Measurements from ENCODE around the gene USP37. TPM values are rescaled to one million over a fixed set of nuclear protein-coding genes. Genes with fewer than 3 reads are reported as not detected.

Gene USP37
- total and polyA plus RNA-seq, 3 experiments from 2014 or later = 12.5 to 31.5 (median 29.9) TPM

DNA sequence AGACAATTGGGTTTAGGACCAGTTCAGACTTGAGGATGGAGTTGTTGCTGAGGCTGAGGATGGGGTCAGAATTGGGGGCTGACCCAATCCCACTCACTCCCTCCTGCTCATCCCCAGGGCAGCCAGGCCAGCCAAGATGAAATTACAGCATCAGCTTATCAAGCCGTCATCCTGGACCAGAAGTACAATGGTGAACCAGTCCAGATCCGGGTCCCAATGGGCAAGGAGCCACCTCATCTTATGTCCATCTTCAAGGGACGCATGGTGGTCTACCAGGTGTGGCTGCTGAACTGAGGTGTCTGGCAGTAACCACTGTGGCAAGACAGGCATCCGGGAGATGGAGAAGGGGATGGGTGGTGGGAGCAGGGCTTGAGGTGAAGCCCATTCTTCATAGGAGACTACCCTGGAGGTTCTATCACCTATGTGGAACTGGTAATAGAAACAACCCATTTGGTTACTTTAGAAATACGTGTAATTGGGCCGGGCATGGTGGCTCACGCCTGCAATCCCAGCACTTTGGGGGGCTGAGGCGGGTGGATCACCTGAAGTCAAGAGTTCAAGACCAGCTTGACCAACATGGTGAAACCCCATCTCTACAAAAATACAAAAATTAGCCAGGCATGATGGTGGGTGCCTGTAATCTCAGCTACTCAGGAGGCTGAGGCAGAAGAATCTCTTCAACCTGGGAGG, 135.3 kb downstream of the USP37 start:
- peaks cover 3 to 6% of the 10 kb centered on the region in 2 donors for H3K27me3 Mint-ChIP-seq
- peaks cover 0 to 5% (median 0%) of the 10 kb centered on the region in 3 donors for H3K4me1 Mint-ChIP-seq
- no peaks in the 10 kb centered on the region for H3K36me3 Mint-ChIP-seq
- Histone ChIP-seq H3K27ac (ENCODE audit: low read depth, low read length) (no peak overlapping the region), H3K4me1 (ENCODE audit: insufficient read depth, low read length) (no peaks in the 10 kb centered on the region), H3K9me3 (ENCODE audit: low read length) (no peaks in the 10 kb centered on the region), H3K27me3 (ENCODE audit: insufficient read depth, low read length, poor library complexity, severe bottlenecking) (no peaks in the 10 kb centered on the region), H3K4me3 (ENCODE audit: low read length) (no peak overlapping the region), H3K36me3 (ENCODE audit: insufficient read depth, low read length) (no peaks in the 10 kb centered on the region)
- ChIA-PET POLR2A (interaction anchor here (0.7 kb wide), 1 partner anchor 117 kb away, joined by 7 read pairs; no protein-coding TSS in a partner anchor), CTCF (no interaction called here)
- no peak for DNase-seq
- H3K4me3 Mint-ChIP-seq = no peak overlapping the region
- H3K9me3 Mint-ChIP-seq = no peaks in the 10 kb centered on the region
- H3K27ac Mint-ChIP-seq = peak overlapping the region in 1 of 8 donors; percentile 44

- Mint-ChIP-seq H3K27ac (no peak overlapping the region), H3K4me3 (no peak overlapping the region), H3K27me3 (peaks cover 3 to 6% of the 10 kb centered on the region in 2 donors), H3K4me1 (peaks cover 0 to 5% (median 0%) of the 10 kb centered on the region in 3 donors), H3K9me3 (no peaks in the 10 kb centered on the region), H3K36me3 (no peaks in the 10 kb centered on the region)
- no peak overlapping the region for H3K4me3 ChIP-seq (ENCODE audit: low read length)
- H3K36me3 ChIP-seq (ENCODE audit: insufficient read depth, low read length) = no peaks in the 10 kb centered on the region
- ChIA-PET POLR2A (interaction anchor here (0.7 kb wide), 1 partner anchor 118 kb away, joined by 7 read pairs; no protein-coding TSS in a partner anchor), CTCF (no interaction called here)
- no peaks in the 10 kb centered on the region for H3K4me1 ChIP-seq (ENCODE audit: insufficient read depth, low read length)
- DNase-seq = no peak
- no peak overlapping the region for H3K27ac ChIP-seq (ENCODE audit: low read depth, low read length)
- H3K9me3 ChIP-seq (ENCODE audit: low read length) = no peaks in the 10 kb centered on the region
- no peaks in the 10 kb centered on the region for H3K27me3 ChIP-seq (ENCODE audit: insufficient read depth, low read length, poor library complexity, severe bottlenecking)
Observed at GRCh38 chr2:218431878-218432277, 136.3 kb downstream of the USP37 start.

DNA sequence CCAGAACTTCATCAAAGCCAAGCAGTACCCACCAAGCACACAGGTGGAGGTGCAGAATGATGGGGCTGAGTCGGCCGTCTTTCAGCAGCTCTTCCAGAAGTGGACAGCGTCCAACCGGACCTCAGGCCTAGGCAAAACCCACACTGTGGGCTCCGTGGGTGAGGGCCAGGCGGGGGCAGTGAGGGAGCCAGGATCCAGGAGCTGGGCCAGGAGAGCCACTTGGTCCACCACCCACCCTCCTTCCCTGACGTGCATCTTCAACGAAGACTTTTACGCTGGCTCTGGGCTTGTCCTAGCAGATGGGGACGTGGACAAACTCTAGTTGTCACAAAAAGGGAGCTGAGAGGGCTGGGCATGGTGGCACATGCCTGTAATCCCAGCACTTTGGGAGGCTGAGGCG, 137.4 kb downstream of the USP37 start:
- H3K36me3 ChIP-seq (ENCODE audit: insufficient read depth, low read length) = no peaks in the 10 kb centered on the region
- no peak overlapping the region for H3K27ac Mint-ChIP-seq
- no peaks in the 10 kb centered on the region for H3K4me1 ChIP-seq (ENCODE audit: insufficient read depth, low read length)
- H3K27me3 ChIP-seq (ENCODE audit: insufficient read depth, low read length, poor library complexity, severe bottlenecking) = no peaks in the 10 kb centered on the region
- H3K4me3 Mint-ChIP-seq = no peak overlapping the region
- H3K4me3 ChIP-seq (ENCODE audit: low read length) = no peak overlapping the region
- no peak for DNase-seq
- POLR2A ChIA-PET = no interaction called here
- H3K36me3 Mint-ChIP-seq = no peaks in the 10 kb centered on the region
- peaks cover 3 to 6% of the 10 kb centered on the region in 2 donors for H3K27me3 Mint-ChIP-seq
- no peak overlapping the region for H3K27ac ChIP-seq (ENCODE audit: low read depth, low read length)
- peaks cover 0 to 5% (median 0%) of the 10 kb centered on the region in 3 donors for H3K4me1 Mint-ChIP-seq
- no peaks in the 10 kb centered on the region for H3K9me3 ChIP-seq (ENCODE audit: low read length)
- H3K9me3 Mint-ChIP-seq = no peaks in the 10 kb centered on the region
- CTCF ChIA-PET = no interaction called here

DNA sequence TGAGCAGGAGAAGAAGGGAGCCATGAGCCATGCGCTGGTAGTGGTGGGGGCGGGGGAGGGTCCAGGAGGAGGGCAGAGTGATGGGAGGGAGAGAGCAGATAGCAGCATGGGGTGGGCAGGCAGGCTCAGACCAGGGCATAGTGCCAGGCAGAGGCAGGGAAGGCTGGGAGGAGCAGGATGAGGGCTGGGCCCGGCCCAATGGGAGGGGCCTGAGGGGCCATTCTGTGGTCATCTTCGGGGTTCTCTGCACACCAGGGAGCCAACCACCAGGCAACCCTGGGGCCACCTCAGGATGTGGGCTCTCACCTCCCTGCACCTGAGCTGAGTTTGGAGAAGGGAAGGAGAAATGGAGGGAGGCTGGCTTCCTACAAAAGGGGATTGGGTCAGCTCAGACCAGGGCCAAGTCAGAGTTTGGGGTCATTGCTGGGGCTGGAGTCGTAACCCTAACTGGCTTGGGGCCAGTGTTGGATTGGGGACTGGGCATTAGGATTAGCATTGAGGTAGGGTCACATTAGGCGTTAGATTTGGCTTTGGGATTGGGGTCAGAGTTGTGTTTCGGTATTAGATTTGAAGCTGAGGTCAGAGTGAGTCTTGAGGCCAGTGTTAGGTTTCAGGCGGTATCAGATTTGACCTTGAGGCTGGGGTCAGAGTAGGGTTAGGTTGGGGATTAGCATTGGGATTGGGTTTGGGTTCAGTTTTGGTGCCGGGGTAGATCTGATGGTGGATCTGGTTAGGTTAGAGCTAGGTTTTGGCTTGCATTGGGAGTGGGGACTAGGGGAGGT, 138.0 kb downstream of the USP37 start:
- ChIA-PET CTCF (no interaction called here), POLR2A (no interaction called here)
- peaks cover 3 to 6% of the 10 kb centered on the region in 2 donors for H3K27me3 Mint-ChIP-seq
- no peaks in the 10 kb centered on the region for H3K9me3 Mint-ChIP-seq
- no peak overlapping the region for H3K4me3 Mint-ChIP-seq
- peaks cover 0 to 5% (median 0%) of the 10 kb centered on the region in 3 donors for H3K4me1 Mint-ChIP-seq
- H3K36me3 Mint-ChIP-seq = no peaks in the 10 kb centered on the region
- H3K27ac Mint-ChIP-seq = peak overlapping the region in 2 of 8 donors; percentile 65 to 82
- no peaks in the 10 kb centered on the region for H3K9me3 ChIP-seq (ENCODE audit: low read length)
- H3K27ac ChIP-seq (ENCODE audit: low read depth, low read length) = no peak overlapping the region
- no peaks in the 10 kb centered on the region for H3K27me3 ChIP-seq (ENCODE audit: insufficient read depth, low read length, poor library complexity, severe bottlenecking)
- no peak for DNase-seq
- H3K4me3 ChIP-seq (ENCODE audit: low read length) = no peak overlapping the region
- no peaks in the 10 kb centered on the region for H3K4me1 ChIP-seq (ENCODE audit: insufficient read depth, low read length)
- no peaks in the 10 kb centered on the region for H3K36me3 ChIP-seq (ENCODE audit: insufficient read depth, low read length)

DNA sequence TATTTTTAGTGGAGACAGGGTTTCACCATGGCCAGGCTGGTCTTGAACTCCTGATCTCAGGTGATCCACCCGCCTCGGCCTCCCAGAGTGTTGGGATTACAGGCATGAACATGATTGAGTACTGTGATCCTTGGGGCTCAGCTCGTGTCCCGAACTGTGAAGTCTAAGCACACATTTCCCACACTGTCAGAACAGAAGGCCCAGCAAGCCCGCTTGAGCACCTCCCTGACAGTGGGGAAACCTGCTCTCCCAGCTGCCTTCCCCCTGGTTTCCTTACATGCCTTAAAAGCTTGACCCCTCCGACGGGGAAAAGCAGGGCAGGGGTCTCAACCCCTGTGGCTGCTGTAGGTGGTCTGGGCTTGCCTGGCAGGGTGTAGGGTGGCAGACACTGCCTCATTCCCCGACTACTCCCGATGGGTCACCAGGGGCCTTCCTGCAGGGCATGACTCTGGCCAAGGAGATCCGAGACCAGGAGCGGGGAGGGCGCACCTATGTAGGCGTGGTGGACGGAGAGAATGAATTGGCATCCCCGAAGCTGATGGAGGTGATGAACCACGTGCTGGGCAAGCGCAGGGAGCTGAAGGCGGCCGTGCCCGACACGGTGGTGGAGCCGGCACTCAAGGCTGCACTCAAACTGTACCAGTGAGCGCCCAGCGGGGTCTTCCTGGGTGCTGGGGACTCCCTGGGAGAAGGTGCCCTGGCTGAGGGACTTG, 139.1 kb downstream of the USP37 start:
- Histone ChIP-seq H3K27ac (ENCODE audit: low read depth, low read length) (no peak overlapping the region), H3K27me3 (ENCODE audit: insufficient read depth, low read length, poor library complexity, severe bottlenecking) (no peaks in the 10 kb centered on the region), H3K9me3 (ENCODE audit: low read length) (no peaks in the 10 kb centered on the region), H3K4me3 (ENCODE audit: low read length) (no peak overlapping the region), H3K36me3 (ENCODE audit: insufficient read depth, low read length) (no peaks in the 10 kb centered on the region), H3K4me1 (ENCODE audit: insufficient read depth, low read length) (no peaks in the 10 kb centered on the region)
- H3K9me3 Mint-ChIP-seq = no peaks in the 10 kb centered on the region
- no peak overlapping the region for H3K27ac Mint-ChIP-seq
- DNase-seq = no peak
- no peak overlapping the region for H3K4me3 Mint-ChIP-seq
- H3K36me3 Mint-ChIP-seq = no peaks in the 10 kb centered on the region
- peaks cover 3 to 6% of the 10 kb centered on the region in 2 donors for H3K27me3 Mint-ChIP-seq
- POLR2A ChIA-PET = no interaction called here
- H3K4me1 Mint-ChIP-seq = peaks cover 0 to 5% (median 0%) of the 10 kb centered on the region in 3 donors
- CTCF ChIA-PET = no interaction called here

DNA sequence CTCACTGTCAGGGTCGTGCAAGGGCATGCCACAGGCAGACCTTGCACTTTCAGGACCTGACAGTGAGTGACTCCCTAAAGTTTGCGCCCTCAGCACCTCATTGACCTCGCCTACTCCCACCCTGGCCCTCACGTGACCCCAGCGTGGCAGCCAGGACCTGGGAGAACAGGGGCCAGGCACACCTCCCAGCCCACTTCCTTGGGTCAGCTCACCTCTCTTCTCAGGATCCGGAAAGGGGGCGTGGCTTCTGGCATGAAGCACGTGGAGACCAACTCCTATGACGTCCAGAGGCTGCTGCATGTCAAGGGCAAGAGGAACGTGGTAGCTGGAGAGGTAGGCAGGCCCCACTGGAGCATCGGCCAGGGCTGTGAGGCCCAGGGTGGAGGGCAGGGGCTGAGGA, 140.4 kb downstream of the USP37 start:
- Histone ChIP-seq H3K27me3 (ENCODE audit: insufficient read depth, low read length, poor library complexity, severe bottlenecking) (no peaks in the 10 kb centered on the region), H3K36me3 (ENCODE audit: insufficient read depth, low read length) (no peaks in the 10 kb centered on the region), H3K4me3 (ENCODE audit: low read length) (no peak overlapping the region), H3K4me1 (ENCODE audit: insufficient read depth, low read length) (no peaks in the 10 kb centered on the region), H3K27ac (ENCODE audit: low read depth, low read length) (no peak overlapping the region), H3K9me3 (ENCODE audit: low read length) (no peaks in the 10 kb centered on the region)
- no peak for DNase-seq
- Mint-ChIP-seq H3K27me3 (peaks cover 3 to 6% of the 10 kb centered on the region in 2 donors), H3K9me3 (no peaks in the 10 kb centered on the region), H3K4me3 (no peak overlapping the region), H3K27ac (no peak overlapping the region), H3K36me3 (no peaks in the 10 kb centered on the region), H3K4me1 (peaks cover 0 to 5% (median 0%) of the 10 kb centered on the region in 3 donors)
- POLR2A ChIA-PET = interaction anchor here (0.7 kb wide), 1 partner anchor 301 kb away, joined by 3 read pairs; no protein-coding TSS in a partner anchor
- CTCF ChIA-PET = no interaction called here

DNA sequence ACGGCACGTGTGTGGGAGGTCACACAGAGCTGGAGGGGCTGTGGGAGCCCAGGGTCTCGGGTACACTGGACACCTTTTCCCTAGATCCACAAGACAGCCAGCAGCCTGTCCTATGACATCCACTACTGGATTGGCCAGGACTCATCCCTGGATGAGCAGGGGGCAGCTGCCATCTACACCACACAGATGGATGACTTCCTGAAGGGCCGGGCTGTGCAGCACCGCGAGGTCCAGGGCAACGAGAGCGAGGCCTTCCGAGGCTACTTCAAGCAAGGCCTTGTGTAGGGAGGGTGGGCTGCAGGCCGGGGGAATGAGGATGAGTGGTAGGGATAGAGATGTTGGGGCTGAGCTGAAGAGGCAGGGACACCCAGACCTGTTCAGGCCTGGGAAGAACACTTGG, 142.6 kb downstream of the USP37 start:
- H3K4me3 ChIP-seq (ENCODE audit: low read length) = no peak overlapping the region
- H3K27ac ChIP-seq (ENCODE audit: low read depth, low read length) = no peak overlapping the region
- H3K4me1 ChIP-seq (ENCODE audit: insufficient read depth, low read length) = no peaks in the 10 kb centered on the region
- DNase-seq = no peak
- CTCF ChIA-PET = no interaction called here
- peaks cover 2 to 4% of the 10 kb centered on the region in 2 donors for H3K27me3 Mint-ChIP-seq
- H3K36me3 Mint-ChIP-seq = no peaks in the 10 kb centered on the region
- H3K27ac Mint-ChIP-seq = peak overlapping the region in 1 of 8 donors; percentile 93
- H3K27me3 ChIP-seq (ENCODE audit: insufficient read depth, low read length, poor library complexity, severe bottlenecking) = no peaks in the 10 kb centered on the region
- no peaks in the 10 kb centered on the region for H3K36me3 ChIP-seq (ENCODE audit: insufficient read depth, low read length)
- H3K9me3 ChIP-seq (ENCODE audit: low read length) = no peaks in the 10 kb centered on the region
- H3K9me3 Mint-ChIP-seq = no peaks in the 10 kb centered on the region
- no peak overlapping the region for H3K4me3 Mint-ChIP-seq
- POLR2A ChIA-PET = no interaction called here
- peaks cover 0 to 5% (median 2%) of the 10 kb centered on the region in 3 donors for H3K4me1 Mint-ChIP-seq

GRCh38 chr2:218423584-218423983, 144.6 kb downstream of the USP37 start:
- no peak for DNase-seq

More at GRCh38 chr2:218423584-218423983, 144.6 kb downstream of the USP37 start:
- Mint-ChIP-seq H3K27ac (no peak overlapping the region), H3K4me3 (no peak overlapping the region), H3K4me1 (peaks cover 0 to 2% (median 0%) of the 10 kb centered on the region in 3 donors), H3K9me3 (no peaks in the 10 kb centered on the region), H3K27me3 (peaks cover 0 to 4% of the 10 kb centered on the region in 2 donors), H3K36me3 (no peaks in the 10 kb centered on the region)
- H3K27ac ChIP-seq (ENCODE audit: low read depth, low read length) = no peak overlapping the region
- POLR2A ChIA-PET = no interaction called here
- CTCF ChIA-PET = no interaction called here
- H3K9me3 ChIP-seq (ENCODE audit: low read length) = no peaks in the 10 kb centered on the region
- no peaks in the 10 kb centered on the region for H3K4me1 ChIP-seq (ENCODE audit: insufficient read depth, low read length)
- no peaks in the 10 kb centered on the region for H3K36me3 ChIP-seq (ENCODE audit: insufficient read depth, low read length)
- no peaks in the 10 kb centered on the region for H3K27me3 ChIP-seq (ENCODE audit: insufficient read depth, low read length, poor library complexity, severe bottlenecking)
- H3K4me3 ChIP-seq (ENCODE audit: low read length) = no peak overlapping the region
